ENCODE measurements around the gene MAMDC2.
"Not testable (repeated sequence)": the region's sequence is repeated elsewhere in the genome, so short reads cannot be mapped to it uniquely, and the experiment has no call there.

MAMDC2 gene

GRCh38 chr9:70197216-70198044 is 153.8 kb downstream of the MAMDC2 start:
- DNase-seq (ENCODE audit: low spot score), result no peak

GRCh38 chr9:70204743-70205142 is 161.1 kb downstream of the MAMDC2 start:
- DNase-seq (ENCODE audit: low spot score), result not testable (repeated sequence)

GRCh38 chr9:70205366-70206020 is 161.8 kb downstream of the MAMDC2 start:
- DNase-seq (ENCODE audit: low spot score), result no peak

DNA sequence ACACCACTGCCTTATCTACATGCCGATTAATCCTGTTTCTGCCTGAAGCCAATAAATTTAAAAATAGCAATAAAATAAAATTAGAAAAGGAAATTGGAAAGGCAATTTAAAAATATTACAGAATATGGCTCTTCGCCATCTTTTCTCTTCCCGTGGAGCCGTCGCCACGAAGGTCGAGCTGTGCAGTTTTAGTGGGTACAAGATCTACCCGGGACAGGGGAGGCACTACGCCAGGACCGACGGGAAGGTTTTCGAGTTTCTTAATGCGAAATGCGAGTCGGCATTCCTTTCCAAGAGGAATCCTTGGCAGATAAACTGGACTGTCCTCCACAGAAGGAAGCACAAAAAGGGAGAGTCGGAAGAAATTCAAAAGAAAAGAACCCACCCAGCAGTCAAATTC is 173.4 kb downstream of the MAMDC2 start:
- DNase-seq (ENCODE audit: low spot score), result no peak

- DNase-seq (ENCODE audit: low spot score), result no peak
Observed at GRCh38 chr9:70218767-70219166, 175.1 kb downstream of the MAMDC2 start.

GRCh38 chr9:70220216-70220615 is 176.6 kb downstream of the MAMDC2 start:
- DNase-seq (ENCODE audit: low spot score), result no peak

- DNase-seq (ENCODE audit: low spot score), result no peak
Observed at GRCh38 chr9:70222354-70222753, 178.7 kb downstream of the MAMDC2 start.

DNA sequence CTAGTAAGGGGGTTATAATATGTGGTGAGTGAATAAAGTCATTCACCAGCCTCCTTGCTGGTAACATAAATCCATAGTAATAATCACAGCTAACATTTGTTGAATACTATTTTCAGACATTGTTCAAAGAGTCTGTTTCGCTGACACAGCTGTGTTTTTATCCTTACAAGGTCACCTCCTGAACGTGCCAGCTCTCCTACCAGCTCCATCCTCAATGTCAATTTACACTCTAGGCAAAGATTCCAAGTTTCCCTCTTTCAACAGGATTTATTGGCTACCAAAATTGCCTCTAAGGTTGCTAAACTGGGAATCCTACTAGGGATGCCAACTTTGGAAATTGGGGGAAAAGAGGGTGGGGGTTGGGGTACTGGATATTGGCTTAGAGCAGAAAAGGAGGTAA is 184.5 kb downstream of the MAMDC2 start:
- DNase-seq (ENCODE audit: low spot score), result no peak

DNA sequence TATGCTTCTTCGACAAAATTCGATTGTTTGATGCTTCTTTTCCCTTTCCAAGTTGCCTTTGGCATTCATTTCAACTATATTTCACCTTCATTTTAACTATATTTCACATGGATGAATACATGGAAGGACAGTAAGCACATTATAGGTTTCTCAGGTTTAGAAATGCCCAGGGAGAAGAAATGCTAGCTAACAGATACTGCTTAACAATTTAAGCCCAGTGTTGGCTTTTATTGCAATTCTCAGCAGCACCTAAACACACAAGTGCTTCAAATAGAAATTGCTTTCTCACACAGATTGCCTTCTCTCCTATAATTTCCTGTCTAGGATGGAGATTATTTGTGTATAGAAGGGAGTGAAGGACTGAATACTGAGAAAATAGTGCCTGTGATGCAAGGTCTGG is 185.0 kb downstream of the MAMDC2 start:
- no peak for DNase-seq (ENCODE audit: low spot score)

DNA sequence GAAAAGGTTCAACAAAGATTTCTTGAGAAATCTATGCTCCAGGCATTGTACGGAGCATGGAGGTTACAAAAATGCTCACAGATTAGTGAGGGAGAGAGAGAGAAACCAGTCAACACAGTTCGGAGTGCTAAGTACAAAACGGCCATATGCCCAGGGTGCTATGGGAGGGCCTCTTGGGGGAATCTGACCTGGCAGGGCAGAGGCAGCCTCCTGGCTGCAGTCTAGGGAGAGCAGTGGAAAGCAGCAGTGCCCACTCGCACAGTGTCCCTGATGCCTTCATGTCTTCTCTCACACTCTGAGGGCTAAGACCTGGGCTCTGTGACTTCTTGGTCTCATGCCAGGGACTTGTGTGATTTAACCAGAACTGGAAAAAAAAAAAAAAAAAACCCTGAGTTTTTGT is 185.4 kb downstream of the MAMDC2 start:
- no peak for DNase-seq (ENCODE audit: low spot score)

DNA sequence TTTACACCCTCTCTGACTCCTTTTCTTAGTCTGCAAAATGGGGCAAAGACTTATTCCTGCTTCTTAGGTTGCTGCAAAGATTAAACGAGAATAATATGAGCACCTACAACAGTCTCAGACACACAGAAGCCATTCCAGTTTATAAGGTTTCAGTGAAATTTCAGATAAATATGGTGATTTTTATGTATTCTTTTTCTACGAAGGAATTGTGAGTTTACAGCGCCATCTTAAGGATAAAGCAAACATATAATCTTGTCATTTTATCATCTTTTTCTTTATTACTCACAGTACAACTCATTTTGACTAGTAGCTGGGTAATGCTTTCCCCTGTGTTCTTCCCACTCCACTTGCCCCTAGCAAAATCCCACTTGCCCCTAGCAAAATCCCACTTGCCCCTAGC is 185.9 kb downstream of the MAMDC2 start:
- DNase-seq (ENCODE audit: low spot score), result peak; percentile 33

DNA sequence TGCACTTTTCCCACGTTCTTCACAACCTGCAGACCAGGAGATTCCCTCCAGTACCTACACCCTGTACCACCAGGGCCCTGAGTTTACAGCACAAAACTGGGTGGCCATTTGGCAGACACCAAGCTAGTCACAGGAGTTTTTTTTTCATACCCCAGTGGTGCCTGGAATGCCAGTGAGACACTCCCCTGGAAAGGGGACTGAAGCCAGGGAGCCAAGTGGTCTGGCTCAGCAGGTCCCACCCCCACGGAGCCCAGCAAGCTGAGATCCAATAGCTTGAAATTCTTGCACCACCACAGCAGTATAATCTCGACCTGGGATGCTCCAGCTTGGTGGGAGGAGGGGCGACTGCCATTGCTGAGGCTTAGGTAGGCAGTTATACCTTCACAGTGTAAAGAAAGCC is 188.8 kb downstream of the MAMDC2 start:
- DNase-seq (ENCODE audit: low spot score), result no peak

DNA sequence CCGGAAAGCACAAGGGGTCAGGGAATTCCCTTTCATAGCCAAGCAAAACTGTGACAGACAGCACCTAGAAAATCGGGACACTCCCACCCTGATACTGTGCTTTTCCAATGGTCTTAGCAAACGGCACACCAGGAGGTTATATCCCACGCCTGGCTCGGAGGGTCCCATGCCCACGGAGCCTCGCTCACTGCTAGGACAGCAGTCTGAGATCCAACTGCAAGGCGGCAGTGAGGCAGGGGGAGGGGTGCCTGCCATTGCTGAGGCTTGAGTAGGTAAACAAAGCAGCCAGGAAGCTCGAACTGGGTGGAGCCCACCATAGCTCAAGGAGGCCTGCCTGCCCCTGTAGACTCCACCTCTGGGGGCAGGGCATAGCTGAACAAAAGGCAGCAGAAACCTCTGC is 190.6 kb downstream of the MAMDC2 start:
- not testable (repeated sequence) for DNase-seq (ENCODE audit: low spot score)

GRCh38 chr9:70245952-70246351 is 202.3 kb downstream of the MAMDC2 start:
- DNase-seq (ENCODE audit: low spot score), result not testable (repeated sequence)

DNA sequence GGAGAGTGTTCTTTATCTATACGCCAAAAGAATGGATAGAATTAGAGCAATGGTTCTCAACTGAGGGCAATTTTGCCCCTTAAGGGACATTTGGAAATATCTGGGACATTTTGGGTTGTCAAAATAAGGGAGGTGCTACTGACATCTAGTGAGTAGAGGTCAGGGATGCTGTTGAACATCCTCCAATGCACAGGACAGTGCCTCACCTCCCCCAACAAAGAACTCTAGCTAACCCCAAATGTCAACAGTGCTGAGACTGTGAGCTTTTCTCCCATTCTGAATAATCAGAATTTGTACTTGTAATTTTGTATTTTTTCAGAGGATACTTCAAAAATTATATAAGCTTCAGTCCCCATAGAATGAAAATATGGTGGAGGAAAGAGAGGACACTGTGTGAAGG is 206.6 kb downstream of the MAMDC2 start:
- DNase-seq (ENCODE audit: low spot score), result no peak

DNA sequence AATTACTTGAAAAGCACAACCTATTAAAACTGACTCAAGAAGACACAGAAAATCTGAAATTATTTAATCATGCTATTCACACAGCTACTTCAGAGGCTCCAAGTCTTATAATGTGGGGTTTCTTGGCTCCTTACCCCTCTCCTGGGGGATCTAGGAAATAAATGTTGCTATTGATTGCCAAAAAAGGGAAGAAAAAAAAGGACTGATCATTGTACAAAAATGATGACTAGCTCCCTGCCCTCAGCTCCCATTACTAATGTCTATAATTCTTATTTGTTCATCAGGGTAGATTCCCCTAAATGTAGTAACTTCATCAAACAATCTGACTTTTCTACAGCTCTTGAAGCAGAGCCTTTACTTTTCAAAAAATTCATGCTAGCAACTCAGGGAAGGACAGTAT is 211.8 kb downstream of the MAMDC2 start:
- DNase-seq (ENCODE audit: low spot score), result peak; percentile 23

DNA sequence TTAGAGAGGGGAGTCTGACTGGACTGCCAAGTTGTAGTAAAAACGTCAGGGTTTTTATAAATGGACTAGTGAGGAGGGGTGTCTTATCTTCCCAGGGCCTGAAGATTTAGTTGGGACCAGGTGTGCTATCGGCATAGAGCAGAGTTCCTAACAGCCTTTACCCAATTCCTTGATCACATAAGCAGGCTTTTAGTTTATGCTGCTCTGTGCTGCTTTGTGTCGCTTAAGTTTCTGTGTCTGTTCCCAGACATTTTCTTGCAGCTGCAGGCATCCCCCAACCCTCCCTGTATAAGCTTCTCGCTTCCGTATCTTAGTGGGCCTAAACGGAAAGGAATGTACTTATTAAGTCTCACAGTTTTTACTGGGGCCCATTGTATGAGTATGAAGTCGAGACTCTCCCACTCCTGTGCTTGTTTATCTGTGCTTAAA is 212.5 kb downstream of the MAMDC2 start:
- peak; percentile 83 for DNase-seq (ENCODE audit: low spot score)

GRCh38 chr9:70257502-70257901 is 213.9 kb downstream of the MAMDC2 start:
- no peak for DNase-seq (ENCODE audit: low spot score)

DNA sequence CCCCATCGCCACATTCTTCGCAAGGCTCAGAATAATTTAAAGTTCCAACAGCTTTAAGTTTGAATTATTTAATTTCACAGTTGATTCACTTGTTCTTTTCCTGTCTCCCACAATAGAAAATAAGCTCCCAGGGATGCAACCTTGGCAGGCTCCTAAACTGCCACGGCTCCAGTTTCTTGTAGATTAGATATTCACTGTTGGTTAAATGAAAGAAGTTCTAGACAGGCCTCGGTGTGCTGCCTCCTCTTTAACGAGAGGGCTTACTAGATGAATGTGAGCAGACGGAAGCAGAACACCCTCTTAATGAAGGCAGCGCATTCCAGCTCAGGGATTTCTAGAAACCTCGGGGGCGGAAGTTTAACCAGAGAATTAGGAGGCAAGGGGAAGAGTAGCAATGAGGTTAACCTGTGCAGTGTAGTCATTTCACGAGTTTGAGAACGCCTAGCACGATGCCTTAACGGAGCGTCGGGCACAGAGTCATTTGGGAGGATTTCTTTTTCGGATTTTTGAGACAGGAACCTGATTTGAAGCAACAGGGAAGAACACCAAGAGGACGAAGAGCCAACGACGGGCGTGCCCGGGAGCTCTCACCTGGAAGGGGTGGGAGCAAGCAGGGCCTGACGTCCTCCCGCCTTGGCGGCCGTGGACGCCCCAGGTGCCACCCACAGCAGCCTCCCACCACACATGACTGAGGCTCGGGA is 214.5 kb downstream of the MAMDC2 start:
- peak; percentile 72 for DNase-seq (ENCODE audit: low spot score)

GRCh38 chr9:70258692-70259511 is 215.3 kb downstream of the MAMDC2 start, which contains the start of gene SMC5:
Gene SMC5 (plus strand): TSS chr9:70258978. CDS start chr9:70259079, 101 bp downstream.
- DNase-seq (ENCODE audit: low spot score), result peak; percentile 95

DNA sequence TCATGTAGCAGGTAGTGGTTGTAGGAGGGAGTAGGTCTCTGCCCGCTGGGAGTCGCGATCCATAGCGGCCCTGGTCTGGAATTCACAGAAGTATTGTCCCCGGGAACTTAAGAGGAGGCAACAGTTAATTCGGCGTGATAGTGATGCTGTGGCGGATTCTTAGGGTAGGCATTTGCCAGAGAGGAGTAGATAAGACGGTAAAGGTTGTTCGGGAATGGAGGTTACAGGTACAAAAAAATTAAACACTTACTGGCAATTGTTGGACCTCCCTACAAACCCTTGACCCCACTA is 215.8 kb downstream of the MAMDC2 start:
- DNase-seq (ENCODE audit: low spot score), result no peak

DNA sequence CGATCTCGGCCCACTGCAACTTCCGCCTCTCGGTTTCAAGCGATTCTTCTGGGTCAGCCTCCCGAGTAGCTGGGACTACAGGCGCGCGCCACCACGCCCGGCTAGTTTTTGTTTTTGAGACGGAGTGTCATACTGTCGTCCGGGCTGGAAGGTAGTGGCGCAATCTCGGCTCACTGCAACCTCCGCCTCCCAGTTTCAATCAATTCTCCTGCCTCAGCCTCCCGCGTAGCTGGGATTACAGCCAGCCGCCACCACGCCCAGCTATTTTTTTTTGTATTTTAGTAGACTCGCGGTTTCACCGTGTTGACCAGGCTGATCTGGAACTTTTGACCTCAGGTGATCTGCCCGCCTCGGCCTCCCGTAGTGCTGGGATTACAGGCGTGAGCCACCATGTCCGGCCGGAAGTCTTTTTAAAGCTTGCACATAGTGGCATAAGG is 216.4 kb downstream of the MAMDC2 start:
- DNase-seq (ENCODE audit: low spot score), result no peak

Data from kidney tubule cell (primary cell).